NCI-H526 (cell line): ENCODE results near the gene PHLPP1.

Source experiments
- DNase-seq, 2 experiments: peaks; one replicate each; lab custom pipeline; 2025; lab: John Stamatoyannopoulos, UW

Gene PHLPP1

GRCh38 chr18:62850619-62851306, 135.4 kb downstream of the PHLPP1 start:
- no peak for DNase-seq

- DNase-seq = no peak
Observed at GRCh38 chr18:62852851-62853250, 137.5 kb downstream of the PHLPP1 start.

GRCh38 chr18:62856294-62856693, 141.0 kb downstream of the PHLPP1 start:
- no peak for DNase-seq

GRCh38 chr18:62857263-62857976, 142.1 kb downstream of the PHLPP1 start:
- DNase-seq = peak in 1 of 2 experiments; percentile 44

- no peak for DNase-seq
Observed at GRCh38 chr18:62860062-62860461, 144.7 kb downstream of the PHLPP1 start.

GRCh38 chr18:62862466-62862865, 147.1 kb downstream of the PHLPP1 start:
- DNase-seq = no peak

GRCh38 chr18:62863579-62864001, 148.2 kb downstream of the PHLPP1 start:
- no peak for DNase-seq

GRCh38 chr18:62865498-62865897, 150.2 kb downstream of the PHLPP1 start:
- DNase-seq = no peak

- DNase-seq = no peak
Observed at GRCh38 chr18:62867534-62867933, 152.2 kb downstream of the PHLPP1 start.

GRCh38 chr18:62868645-62869044, 153.3 kb downstream of the PHLPP1 start:
- no peak for DNase-seq

- no peak for DNase-seq
Observed at GRCh38 chr18:62870643-62871042, 155.3 kb downstream of the PHLPP1 start.

- no peak for DNase-seq
Observed at GRCh38 chr18:62875323-62875722, 160.0 kb downstream of the PHLPP1 start.

GRCh38 chr18:62876111-62876510, 160.8 kb downstream of the PHLPP1 start:
- no peak for DNase-seq

GRCh38 chr18:62876828-62877227, 161.5 kb downstream of the PHLPP1 start:
- DNase-seq = no peak

- DNase-seq = no peak
Observed at GRCh38 chr18:62877411-62878221, 162.3 kb downstream of the PHLPP1 start.

- DNase-seq = no peak
Observed at GRCh38 chr18:62878305-62878704, 163.0 kb downstream of the PHLPP1 start.

GRCh38 chr18:62880034-62880433, 164.7 kb downstream of the PHLPP1 start:
- DNase-seq = peak; percentile 5 to 29

GRCh38 chr18:62880673-62881364, 165.5 kb downstream of the PHLPP1 start:
- DNase-seq = no peak

GRCh38 chr18:62881509-62882016, 166.2 kb downstream of the PHLPP1 start:
- peak in 1 of 2 experiments; percentile 45 for DNase-seq

- peak; percentile 87 to 90 for DNase-seq
Observed at GRCh38 chr18:62883937-62884735, 168.8 kb downstream of the PHLPP1 start.

GRCh38 chr18:62885804-62886203, 170.5 kb downstream of the PHLPP1 start:
- no peak for DNase-seq
